HG02885 (cell line): ENCODE measurements around the gene RTF1.

ENCODE experiments used
- ATAC-seq: cut with Tn5 transposase; IDR thresholded peaks from one replicate; pipeline ENCODE4 v1.9.1; 2021; ENCODE audit warnings: mild to moderate bottlenecking; ENCODE audit not compliant: unreplicated experiment, poor library complexity

The RTF1 gene

DNA sequence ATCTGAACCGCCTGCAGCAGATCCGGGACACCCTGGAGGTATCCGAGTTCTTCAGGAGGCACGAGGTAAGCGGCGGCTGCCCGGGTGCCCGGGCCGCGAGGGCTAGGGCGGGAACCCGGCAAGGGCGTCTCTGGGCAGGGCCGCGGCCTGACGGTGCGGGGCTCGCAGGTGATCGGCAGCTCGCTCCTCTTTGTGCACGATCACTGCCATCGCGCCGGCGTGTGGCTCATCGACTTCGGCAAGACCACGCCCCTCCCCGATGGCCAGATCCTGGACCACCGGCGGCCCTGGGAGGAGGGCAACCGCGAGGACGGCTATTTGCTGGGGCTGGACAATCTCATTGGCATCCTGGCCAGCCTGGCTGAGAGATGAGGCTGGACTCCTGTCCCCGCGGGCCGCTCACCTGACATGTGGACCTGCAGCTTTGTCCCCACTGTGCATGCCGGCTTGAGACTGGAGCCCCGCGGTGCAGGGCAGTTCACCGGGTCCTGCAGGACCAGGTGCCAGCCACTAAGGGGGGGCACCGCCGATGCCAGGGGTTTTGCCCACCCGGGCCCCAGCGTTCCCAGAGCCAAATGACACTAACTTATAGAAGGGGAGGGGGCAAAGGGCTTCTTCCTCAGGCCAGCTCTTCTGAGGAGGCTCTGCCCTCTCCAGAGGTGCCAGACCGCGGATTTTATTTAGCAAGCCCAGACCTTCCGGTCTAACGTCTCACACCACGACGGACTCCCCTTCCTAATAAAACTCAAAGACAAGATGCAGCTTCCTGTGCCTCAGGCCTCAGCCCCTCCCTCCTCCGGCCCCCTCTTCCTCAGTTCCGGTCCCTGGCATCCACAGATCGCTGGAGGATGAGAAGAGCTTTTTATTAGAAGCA, 86.1 kb downstream of the RTF1 start:
- ATAC-seq: no peak

DNA sequence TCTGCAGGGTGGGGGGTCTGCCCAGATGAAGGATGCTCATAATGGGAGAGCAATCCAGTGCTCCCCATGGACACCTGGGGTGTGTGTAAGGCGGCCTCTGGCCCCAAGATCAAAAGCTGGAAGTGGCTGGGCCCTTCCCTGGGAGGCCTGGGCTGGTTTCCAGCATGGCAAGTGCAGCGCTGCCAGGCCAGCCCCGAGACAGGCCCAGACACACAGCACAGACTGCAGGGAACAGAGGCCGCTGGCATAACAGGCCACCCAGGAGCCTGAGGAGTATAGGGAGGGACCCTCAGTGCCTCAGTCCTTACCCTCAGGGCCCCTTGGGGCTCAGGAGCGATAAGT, 86.7 kb downstream of the RTF1 start:
- ATAC-seq: no peak

DNA sequence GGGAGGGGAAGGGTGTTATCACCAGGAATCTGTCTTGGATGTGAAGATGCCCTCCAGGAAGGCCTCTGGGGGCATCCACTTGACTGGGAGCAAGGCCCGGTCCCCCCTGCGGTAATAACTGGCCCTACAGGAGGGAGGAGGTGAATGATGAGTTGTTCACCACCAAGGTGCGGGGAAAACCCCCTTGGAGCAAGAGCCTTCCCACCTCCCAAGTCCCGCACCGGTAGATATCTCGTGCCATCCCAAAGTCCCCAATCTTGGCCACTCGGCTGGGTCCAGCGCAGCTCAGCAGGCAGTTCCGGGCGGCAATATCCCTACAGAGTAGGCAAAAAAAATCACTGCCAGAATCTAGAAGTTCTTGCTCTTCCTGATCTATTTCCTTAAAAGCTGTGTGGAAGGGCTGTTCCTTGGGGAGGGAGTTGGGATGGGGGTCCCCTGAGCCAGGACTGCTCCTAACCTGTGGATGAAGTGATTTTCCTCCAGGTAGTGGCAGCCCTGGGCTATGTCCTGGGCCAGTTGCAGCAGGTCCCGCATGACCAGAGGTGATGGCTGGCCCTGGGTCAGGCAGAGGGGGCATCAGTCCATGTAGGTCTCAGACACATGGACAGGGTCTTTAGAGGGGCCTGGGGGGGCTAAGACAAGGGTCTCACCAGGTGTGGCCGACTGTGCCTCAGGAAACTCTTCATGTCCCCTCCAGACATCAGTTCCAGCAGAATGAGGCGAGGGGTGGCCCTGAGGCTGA, 88.0 kb downstream of the RTF1 start:
- no peak for ATAC-seq

- no peak for ATAC-seq
Measured at GRCh38 chr15:41505776-41506175, 88.9 kb downstream of the RTF1 start.

DNA sequence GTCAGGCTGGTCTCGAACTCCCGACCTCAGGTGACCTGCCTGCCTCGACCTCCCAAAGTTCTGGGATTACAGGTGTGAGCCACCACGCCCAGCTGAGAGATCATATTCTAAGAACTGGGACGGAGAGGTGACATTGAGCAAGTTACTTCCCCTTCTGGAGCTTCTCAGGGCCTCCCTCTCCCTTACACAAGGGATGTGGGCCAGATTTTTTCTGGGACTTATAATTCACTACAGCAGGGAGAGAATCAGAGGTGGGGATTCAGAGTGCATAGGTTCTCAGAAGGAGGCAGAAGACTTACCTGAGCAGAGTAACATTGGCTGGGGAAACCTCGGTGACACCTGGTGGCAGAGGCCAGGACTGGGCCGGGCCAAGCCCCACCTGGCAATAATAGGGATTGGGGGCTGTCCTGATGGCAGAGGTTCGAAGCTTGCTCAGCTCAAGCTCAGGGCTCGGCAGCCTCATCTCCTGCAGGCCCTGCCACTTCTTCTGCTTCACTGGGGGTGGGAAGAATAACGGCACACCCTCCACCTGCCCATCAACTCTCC, 90.0 kb downstream of the RTF1 start:
- no peak for ATAC-seq

DNA sequence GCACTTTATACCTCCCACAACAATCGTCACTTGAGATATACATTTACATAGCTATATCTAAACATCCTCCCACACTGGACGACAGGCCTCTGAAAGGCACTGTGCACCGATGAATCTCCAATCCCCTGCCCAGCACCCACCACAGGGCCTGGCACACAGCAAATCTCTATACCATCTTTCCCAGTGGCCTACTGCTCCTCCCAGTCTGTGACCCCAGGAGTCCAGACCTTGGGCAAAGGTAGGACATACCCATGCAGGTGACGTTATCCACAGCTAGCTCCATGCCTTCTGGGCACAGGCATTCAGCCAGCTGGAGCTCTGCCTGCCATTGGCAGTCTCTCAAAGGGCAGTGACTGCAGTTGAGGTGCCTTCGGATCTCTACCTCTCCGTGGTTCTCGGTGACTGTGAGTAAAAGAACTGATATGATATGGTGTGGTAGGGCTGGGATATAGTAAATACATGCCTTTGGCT, 91.0 kb downstream of the RTF1 start:
- ATAC-seq: no peak

DNA sequence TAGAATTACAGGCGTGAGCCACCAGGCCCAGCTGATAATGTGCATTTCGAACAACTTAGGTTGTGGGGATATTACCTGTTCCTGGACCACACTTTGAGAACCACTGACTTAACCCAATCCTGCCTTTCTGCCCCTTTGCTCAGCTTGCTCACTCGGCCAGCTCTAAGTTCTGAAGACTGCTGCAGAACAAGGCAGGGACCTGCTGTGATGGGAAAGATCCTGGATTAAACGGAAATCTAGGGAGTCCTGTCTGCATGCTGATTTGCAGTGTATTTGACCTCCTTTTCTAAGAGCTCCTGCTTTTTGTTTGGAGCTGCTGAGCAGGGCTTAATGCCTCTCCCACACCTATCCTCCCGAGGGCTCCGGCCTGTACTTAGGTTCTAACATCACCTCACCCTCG, 93.8 kb downstream of the RTF1 start:
- no peak for ATAC-seq

DNA sequence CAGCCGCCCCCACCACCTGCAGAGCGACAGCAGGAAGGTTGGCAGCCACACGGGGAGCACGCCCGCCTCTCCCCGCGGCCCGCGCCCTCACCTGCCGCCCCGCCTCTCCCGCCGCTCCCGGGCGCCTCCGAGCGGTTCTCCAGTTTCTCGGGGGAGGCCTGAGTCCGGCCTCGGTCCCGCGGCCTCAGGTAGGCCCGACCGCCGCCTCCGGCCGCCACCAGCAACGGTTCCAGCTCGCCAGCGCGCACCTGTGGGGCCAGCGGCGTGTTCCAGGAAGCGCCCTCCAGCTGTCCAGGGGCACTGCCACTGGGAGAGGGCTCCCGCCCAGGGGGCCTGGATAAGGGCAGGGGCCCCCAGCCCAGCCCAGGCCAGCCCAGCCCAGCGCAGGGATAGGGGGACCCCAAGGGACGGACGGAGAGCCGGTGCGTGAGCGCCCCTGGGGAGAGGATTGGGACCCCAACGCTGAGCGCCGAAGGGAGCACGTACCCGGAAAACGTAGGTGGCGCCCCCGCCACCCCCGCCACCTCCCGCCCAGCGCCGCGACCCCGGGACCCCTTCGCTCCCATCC, 94.5 kb downstream of the RTF1 start:
- ATAC-seq: no peak

DNA sequence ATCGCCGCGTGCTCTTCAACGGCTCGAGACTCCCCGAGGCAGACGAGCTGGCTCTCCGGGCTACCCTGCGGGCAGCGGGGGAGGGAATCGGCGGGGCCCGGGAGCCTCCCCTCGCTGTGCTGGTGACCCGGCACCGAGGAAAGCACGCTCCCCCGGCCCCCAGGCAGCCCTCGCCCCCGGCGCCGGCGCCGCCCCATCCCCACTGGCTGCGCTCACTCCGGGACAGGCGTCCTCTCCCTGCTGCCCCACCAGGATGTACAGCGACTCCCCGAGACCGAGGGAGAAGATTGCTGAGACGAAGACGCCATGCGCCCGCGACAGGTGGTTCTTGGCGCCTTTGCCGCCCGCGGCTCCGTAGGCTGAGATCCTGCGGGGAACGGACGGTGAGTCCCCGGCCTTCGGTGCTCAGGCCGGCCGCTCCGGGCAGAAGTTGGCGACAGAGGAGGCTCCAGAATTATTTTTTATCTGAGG, 95.0 kb downstream of the RTF1 start:
- ATAC-seq: no peak

DNA sequence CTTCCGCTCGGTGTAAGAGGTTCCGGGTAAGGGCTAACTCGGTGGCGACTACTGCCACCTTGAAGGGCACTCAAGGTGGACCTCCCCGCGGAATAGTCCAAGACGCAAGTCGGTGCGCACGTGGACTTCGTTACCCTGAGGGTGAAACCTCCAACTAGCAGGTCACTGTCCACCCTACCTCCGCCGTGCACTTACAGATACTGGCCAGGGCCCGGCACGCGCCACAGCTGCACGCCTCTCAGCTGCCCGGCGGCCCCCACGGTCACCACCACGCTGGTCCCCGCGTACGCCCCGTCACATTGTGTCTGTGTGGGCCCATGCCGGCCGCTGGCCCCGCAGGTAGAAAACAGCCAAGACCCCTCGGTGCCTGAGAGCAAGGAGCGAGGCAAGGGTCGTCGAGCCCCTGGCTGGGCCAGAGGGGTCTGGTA, 95.6 kb downstream of the RTF1 start:
- ATAC-seq: no peak

- ATAC-seq: no peak
Measured at GRCh38 chr15:41512940-41513505, 96.1 kb downstream of the RTF1 start.

GRCh38 chr15:41513506-41514227, 96.8 kb downstream of the RTF1 start, which contains the start of gene LTK:
Gene LTK, minus strand, starts transcription at chr15:41513827. Its CDS starts 118 bp downstream, at chr15:41513709.
- ATAC-seq: no peak

GRCh38 chr15:41517895-41518449, 101.1 kb downstream of the RTF1 start:
- no peak for ATAC-seq

DNA sequence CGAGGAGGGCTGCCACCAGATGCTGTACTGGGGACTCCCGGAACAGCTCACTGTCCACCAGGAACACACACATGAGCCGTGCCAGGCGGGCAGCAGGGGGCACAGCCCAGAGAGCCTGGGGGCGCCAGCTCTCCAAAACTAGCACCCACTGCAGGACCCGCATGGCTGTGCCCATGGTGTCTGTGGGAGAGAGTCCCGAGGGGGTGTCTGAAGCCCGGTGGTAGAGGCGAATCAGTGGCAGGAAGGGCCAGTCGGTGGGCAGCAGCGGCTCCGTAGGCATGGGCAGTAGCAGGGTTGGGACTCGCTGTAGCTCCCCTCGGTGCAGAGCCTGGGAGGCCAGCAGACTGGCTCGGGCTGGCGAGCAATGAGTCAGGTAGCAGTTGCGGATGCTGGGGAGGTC, 103.7 kb downstream of the RTF1 start:
- no peak for ATAC-seq

- ATAC-seq: no peak
Measured at GRCh38 chr15:41521614-41522013, 104.7 kb downstream of the RTF1 start.

DNA sequence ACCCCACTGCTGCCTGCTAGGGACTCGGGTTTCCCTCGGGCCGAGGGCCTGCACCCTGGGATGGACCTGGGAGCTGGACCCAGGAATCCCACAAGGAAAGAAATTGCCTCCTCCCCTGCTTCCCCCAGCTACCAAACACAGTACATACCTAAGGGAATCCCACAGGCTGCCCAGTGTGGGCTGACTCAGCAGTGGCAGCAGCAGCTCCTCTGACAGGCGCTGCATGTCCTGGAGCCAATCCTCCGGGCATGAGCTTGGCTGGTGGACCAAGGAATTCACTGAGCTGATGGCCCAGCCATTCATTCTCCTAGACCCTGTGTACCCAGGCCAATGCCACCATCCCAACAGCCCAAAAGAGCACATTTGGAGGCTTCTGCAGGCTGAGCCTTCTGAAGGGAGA, 106.2 kb downstream of the RTF1 start:
- ATAC-seq: no peak

DNA sequence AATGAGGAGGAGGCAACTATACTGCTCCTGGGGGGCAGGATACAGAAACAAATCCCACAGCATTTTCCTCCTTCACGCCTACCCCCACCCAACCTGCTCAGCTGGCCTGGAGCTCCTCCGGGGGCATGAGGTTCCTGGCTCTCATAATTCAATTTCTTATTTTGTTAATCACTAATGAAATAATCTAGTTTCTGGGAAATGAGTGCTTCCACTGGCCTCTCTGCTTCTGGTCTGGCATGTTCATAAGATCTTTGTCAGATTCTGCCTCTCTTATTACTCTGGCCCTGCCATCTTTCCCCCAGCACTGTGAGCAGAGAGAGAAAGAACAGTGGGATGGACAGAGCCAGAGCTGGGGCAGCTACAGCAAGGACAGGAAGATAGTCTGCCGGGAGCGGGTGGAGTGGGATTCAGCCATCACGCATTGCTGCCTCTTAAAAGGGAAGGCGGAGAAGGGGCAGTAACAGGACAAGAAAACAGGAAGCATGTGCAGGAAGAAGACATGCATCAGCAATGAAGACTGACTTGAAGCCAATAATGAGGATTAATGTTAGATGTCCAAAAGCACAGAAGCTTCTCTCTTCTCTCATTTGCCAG, 113.6 kb downstream of the RTF1 start:
- ATAC-seq: no peak
